Measurements from ENCODE around the gene LRMDA. TPM values are rescaled to one million over a fixed set of nuclear protein-coding genes. Genes with fewer than 3 reads are reported as not detected.

LRMDA gene
- total RNA-seq, 6 donors from 2014 or later = 12.8 to 185 (median 18.1) TPM

DNA sequence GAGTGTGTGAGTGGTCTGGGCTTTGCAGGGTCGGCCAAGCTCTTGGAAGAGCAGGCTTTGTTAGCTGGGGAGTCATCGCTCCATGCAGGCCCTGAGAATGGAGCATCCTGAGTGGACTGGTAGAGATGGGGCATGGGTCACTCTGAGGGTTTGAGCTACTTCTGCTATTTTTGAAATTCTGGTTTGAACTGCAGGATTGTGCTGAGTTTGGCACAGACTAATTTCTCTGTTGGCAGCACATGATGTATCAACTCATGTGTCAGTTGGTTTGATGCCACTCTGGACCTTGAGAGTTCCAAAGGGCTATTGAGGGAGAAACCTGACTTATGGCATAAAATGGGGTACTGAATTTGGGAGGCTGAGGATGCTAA lies 56.3 kb downstream of the LRMDA start:
- no peaks in the 10 kb centered on the region for H3K27me3 ChIP-seq
- no peak for DNase-seq
- WGBS, 2 donors = 79% methylated on average over 2 of the region's 2 CpGs; no CpG with 5 or more reads in 1 of the 2 donors
- no peaks in the 10 kb centered on the region for H3K4me1 ChIP-seq
- no peak for ATAC-seq (ENCODE audit: low FRiP score in 2 of 2)
- no peak overlapping the region for H3K27ac ChIP-seq
- no peaks in the 10 kb centered on the region for H3K36me3 ChIP-seq
- no peak overlapping the region for H3K4me3 ChIP-seq
- H3K9me3 ChIP-seq = peaks cover 0 to 3% (median 0%) of the 10 kb centered on the region in 4 donors
- TF ChIP-seq EP300 (IDR thresholded peaks at IDR 0.05) (no peak), POLR2AphosphoS5 (IDR thresholded peaks at IDR 0.05) (no peak), POLR2A (IDR thresholded peaks at IDR 0.05) (no peak)
- TF ChIP-seq, protein P1, sequence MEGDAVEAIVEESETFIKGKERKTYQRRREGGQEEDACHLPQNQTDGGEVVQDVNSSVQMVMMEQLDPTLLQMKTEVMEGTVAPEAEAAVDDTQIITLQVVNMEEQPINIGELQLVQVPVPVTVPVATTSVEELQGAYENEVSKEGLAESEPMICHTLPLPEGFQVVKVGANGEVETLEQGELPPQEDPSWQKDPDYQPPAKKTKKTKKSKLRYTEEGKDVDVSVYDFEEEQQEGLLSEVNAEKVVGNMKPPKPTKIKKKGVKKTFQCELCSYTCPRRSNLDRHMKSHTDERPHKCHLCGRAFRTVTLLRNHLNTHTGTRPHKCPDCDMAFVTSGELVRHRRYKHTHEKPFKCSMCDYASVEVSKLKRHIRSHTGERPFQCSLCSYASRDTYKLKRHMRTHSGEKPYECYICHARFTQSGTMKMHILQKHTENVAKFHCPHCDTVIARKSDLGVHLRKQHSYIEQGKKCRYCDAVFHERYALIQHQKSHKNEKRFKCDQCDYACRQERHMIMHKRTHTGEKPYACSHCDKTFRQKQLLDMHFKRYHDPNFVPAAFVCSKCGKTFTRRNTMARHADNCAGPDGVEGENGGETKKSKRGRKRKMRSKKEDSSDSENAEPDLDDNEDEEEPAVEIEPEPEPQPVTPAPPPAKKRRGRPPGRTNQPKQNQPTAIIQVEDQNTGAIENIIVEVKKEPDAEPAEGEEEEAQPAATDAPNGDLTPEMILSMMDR (IDR thresholded peaks at IDR 0.05) = no peak

DNA sequence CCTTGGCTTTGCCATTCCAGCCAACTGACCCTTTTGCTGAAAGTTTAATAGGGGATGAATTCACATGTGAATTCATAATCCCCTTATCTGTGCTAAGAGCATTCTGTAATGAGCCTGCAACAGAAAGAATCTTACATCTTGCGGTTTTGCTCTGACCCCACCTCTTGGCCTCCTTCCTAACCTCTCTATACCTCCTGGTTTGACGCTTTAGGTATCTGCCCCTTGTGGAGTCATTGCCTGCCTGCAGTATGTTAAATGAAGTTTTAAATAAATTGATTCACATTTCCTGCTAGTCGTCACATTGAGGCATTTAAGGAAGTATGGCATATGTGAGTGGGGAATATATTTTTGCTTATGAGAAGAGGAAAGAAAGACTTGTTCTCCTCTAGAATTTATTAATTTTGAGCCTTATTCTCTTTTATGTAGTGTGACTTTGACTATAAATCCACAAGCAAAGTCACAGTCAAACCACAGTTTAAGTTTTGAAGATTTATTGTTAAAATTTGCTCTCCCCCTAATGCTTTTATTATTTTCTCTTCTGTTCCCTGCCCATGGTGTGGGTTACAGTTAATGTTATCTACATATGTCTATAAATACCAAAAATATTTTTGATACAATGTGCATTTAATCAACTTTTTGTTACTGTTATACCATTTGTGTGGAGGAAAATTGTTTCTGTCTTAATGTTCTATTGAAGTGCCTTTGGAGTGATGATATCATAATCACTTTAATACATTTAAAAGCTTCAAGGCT lies 60.9 kb downstream of the LRMDA start:
- H3K4me1 ChIP-seq = no peaks in the 10 kb centered on the region
- TF ChIP-seq, protein P1 (IDR thresholded peaks at IDR 0.05) = no peak
- TF ChIP-seq EP300 (IDR thresholded peaks at IDR 0.05) (no peak), POLR2A (IDR thresholded peaks at IDR 0.05) (no peak), POLR2AphosphoS5 (IDR thresholded peaks at IDR 0.05) (no peak)
- DNase-seq = no peak
- WGBS, 2 donors = 59 to 66% methylated on average over 3 of the region's 3 CpGs
- H3K27ac ChIP-seq = no peak overlapping the region
- no peaks in the 10 kb centered on the region for H3K36me3 ChIP-seq
- no peaks in the 10 kb centered on the region for H3K27me3 ChIP-seq
- no peaks in the 10 kb centered on the region for H3K9me3 ChIP-seq
- H3K4me3 ChIP-seq = no peak overlapping the region
- no peak for ATAC-seq (ENCODE audit: low FRiP score in 2 of 2)

DNA sequence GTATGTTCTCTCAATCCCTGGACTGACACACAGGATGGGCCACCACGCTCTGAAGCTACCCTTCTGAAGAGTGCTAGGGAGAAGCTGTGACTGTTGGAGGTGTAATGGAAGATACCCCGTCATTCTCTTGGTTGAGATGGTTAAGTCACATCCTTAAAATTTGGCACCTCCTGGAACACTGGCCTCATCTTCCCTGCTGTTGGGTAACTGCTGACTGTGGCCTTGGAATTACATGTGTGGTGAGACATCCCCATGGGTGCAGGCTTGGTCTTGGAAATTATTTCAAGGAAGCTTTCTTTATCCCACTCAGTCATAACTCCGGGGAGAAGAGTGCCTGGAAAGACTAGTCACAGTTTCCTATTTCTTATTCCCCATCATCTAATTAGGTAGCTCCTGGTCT lies 62.0 kb downstream of the LRMDA start:
- Histone ChIP-seq H3K4me1 (no peaks in the 10 kb centered on the region), H3K36me3 (no peaks in the 10 kb centered on the region), H3K27me3 (no peaks in the 10 kb centered on the region), H3K27ac (no peak overlapping the region), H3K9me3 (no peaks in the 10 kb centered on the region), H3K4me3 (no peak overlapping the region)
- DNase-seq (no peak), ATAC-seq (ENCODE audit: low FRiP score in 2 of 2) (peak in 1 of 2 donors; percentile 84)
- no peak for TF ChIP-seq POLR2AphosphoS5 (IDR thresholded peaks at IDR 0.05)
- TF ChIP-seq, protein P1 (IDR thresholded peaks at IDR 0.05) = no peak
- no peak for TF ChIP-seq POLR2A (IDR thresholded peaks at IDR 0.05)
- no peak for TF ChIP-seq EP300 (IDR thresholded peaks at IDR 0.05)
- 98 to 100% methylated on average over 3 of the region's 3 CpGs for WGBS, 2 donors

DNA sequence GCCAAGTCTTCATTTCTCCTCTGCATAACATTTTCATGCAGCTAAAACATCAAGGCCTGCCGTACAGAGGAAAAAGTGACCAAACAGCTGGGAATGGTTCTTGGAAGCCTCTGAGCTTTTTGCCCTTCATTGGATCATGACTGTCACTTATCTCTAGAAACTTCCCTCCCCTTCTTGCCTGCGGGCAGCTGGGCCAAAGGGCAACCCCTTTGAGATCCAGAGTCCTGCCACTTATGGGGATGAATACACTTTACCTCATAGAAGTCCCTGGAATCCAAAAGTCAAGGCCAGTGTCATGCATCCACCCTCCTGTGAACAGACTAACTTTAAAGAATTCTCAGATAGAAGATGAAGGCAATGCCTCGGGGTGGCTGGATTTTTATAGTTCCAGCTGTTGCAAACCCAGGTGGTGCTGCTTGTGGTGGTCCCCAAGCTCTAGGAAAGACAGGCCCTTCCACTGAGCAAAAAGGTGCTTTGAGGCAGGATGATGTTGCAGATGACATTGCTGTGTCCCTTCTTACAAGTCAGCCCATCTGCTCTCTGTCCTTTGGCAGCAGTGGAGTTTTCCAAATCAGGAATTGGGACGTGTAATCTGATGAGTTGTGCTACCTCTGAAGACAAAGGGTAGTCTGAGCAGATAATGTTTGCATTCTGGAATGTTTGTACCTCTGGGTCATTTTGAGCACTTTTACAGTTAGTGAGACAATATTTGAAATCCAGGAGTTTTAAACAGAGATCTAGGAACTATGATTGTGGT lies 64.2 kb downstream of the LRMDA start:
- 63 to 86% methylated on average over 2 to 4 of the region's 4 CpGs for WGBS, 2 donors
- no peak for ATAC-seq (ENCODE audit: low FRiP score in 2 of 2)

More for the DNA sequence above, 64.2 kb downstream of the LRMDA start:
- DNase-seq = no peak
- Histone ChIP-seq H3K9me3 (no peaks in the 10 kb centered on the region), H3K4me3 (no peak overlapping the region), H3K4me1 (peaks cover 0 to 6% (median 2%) of the 10 kb centered on the region in 4 donors), H3K27ac (no peak overlapping the region), H3K27me3 (no peaks in the 10 kb centered on the region), H3K36me3 (no peaks in the 10 kb centered on the region)
- TF ChIP-seq POLR2A (IDR thresholded peaks at IDR 0.05) (no peak), EP300 (IDR thresholded peaks at IDR 0.05) (no peak), POLR2AphosphoS5 (IDR thresholded peaks at IDR 0.05) (no peak)
- TF ChIP-seq, protein P1 (IDR thresholded peaks at IDR 0.05) = no peak
